Right lobe of liver (tissue), 6 donors: ENCODE data around the gene AIF1. TPM values are rescaled to one million over a fixed set of nuclear protein-coding genes. Genes with fewer than 3 reads are reported as not detected.
A peak's percentile ranks its signal among the peaks of the same experiment; 100 is the strongest.

Source experiments
- ATAC-seq, 4 donors: fragments of 200-7000 bp; cut with Tn5 transposase; one replicate each; pipeline ENCODE4 v1.9.1; 2020; ENCODE audit warnings: mild to moderate bottlenecking in 4 of 4, moderate library complexity in 4 of 4
- DNase-seq, 3 donors: peaks; one replicate each; pipeline ENCODE4 v3.0.0-alpha.2; 2020
- H3K27ac ChIP-seq, 3 donors: fragments of 200-600 bp; one replicate each; pipeline ENCODE4 v1.8.0; 2022
- H3K27me3 ChIP-seq, 2 donors: fragments of 200-600 bp; one replicate each; pipeline ENCODE4 v1.8.0; 2022
- H3K36me3 ChIP-seq, 4 donors: fragments of 200-600 bp; sonication (generic) in 1 of 4; one replicate each; pipeline versions ENCODE4 v1.5.1 to v1.8.0; 2017 to 2022; ENCODE audit warnings: control low read depth in 1 of 4
- H3K4me1 ChIP-seq, 4 donors: fragments of 200-600 bp; sonication (generic) in 1 of 4; one replicate each; pipeline versions ENCODE4 v1.5.1 to v1.8.0; 2017 to 2022; ENCODE audit warnings: control low read depth in 1 of 4
- H3K4me3 ChIP-seq, 3 donors: fragments of 200-600 bp; one replicate each; pipeline ENCODE4 v1.8.0; 2022
- H3K9me3 ChIP-seq, 4 donors: fragments of 200-600 bp; sonication (generic) in 1 of 4; one replicate each; pipeline versions ENCODE4 v1.5.1 to v1.8.0; 2017 to 2022; ENCODE audit warnings: control low read depth in 1 of 4
- CTCF ChIP-seq, 4 donors: fragments of 200-600 bp in 3 of 4; fragments of 450-650 bp in 1 of 4; IDR thresholded peaks; one replicate each; pipeline versions ENCODE4 v1.5.1 to v1.8.0; 2016 to 2022; ENCODE audit warnings: antibody characterized with exemption in 4 of 4, mild to moderate bottlenecking in 2 of 4
- POLR2A ChIP-seq: fragments of 450-650 bp; IDR thresholded peaks from one replicate; pipeline ENCODE4 v1.6.1; 2017; ENCODE audit warnings: antibody characterized with exemption, mild to moderate bottlenecking
- WGBS: methylation state at CpG from one replicate; pipeline ENCODE4 v1.1.6; 2018; ENCODE audit warnings: low coverage, low lambda C conversion rate; ENCODE audit not compliant: insufficient coverage; ENCODE audit errors: missing lambda C conversion rate; 5-methylcytosine and 5-hydroxymethylcytosine counted together
- intact Hi-C, 2 donors: fragments of 100-400 bp; cut with DNase I; formaldehyde crosslinking; loops; one replicate each; pipeline versions ENCODE4 v1.11.2 to v1.14.1; 2022
- total RNA-seq, 6 experiments: library from RNA; depleted of rRNA in 2 of 6; stranded (reverse); fragments of >200 nt in 2 of 6; fragmentation: NEBNext Ultra II Directional in 3 of 6; extraction: Animal tissue kit (Norgen Biotek cat#: 25700) in 3 of 6; gene quantifications; one replicate each; pipeline versions ENCODE4 v1.1.0 to v1.2.4, GENCODE V29; 2016 to 2023
- donor health status: DM: no; HTN: yes; CAD: no.
- donor health status: DM: no; HTN: no; CAD: no.
- donor health status: DM: no; HTN: no; CAD: no.
- donor health status: DM: no; HTN: yes; CAD: no.
- donor health status: DM: no; HTN: yes; CAD: no.

The AIF1 gene
- total RNA-seq, 6 experiments from 2014 or later: 6.7 to 28.5 (median 13.0) TPM

GRCh38 chr6:31619805-31620585 is 5.0 kb downstream of the AIF1 start:
- no peaks in the 10 kb centered on the region for H3K9me3 ChIP-seq
- H3K27me3 ChIP-seq: no peaks in the 10 kb centered on the region
- intact Hi-C loops: no loop called here
- peak; percentile 89 to 94 (median 92) for ATAC-seq
- DNase-seq: peak; percentile 98 to 99 (median 98)
- H3K4me3 ChIP-seq: peak overlapping the region; percentile 92 to 93 (median 92)
- H3K4me1 ChIP-seq: peaks cover 0 to 10% (median 4%) of the 10 kb centered on the region in 4 donors
- TF ChIP-seq POLR2A (peak; percentile 86), CTCF (IDR thresholded peaks at IDR 0.05) (no peak)
- peak overlapping the region; percentile 55 to 91 (median 89) for H3K27ac ChIP-seq
- under 1% methylated on average over 50 of the region's 50 CpGs for WGBS
- H3K36me3 ChIP-seq: peaks cover 4 to 18% (median 14%) of the 10 kb centered on the region in 4 donors

DNA sequence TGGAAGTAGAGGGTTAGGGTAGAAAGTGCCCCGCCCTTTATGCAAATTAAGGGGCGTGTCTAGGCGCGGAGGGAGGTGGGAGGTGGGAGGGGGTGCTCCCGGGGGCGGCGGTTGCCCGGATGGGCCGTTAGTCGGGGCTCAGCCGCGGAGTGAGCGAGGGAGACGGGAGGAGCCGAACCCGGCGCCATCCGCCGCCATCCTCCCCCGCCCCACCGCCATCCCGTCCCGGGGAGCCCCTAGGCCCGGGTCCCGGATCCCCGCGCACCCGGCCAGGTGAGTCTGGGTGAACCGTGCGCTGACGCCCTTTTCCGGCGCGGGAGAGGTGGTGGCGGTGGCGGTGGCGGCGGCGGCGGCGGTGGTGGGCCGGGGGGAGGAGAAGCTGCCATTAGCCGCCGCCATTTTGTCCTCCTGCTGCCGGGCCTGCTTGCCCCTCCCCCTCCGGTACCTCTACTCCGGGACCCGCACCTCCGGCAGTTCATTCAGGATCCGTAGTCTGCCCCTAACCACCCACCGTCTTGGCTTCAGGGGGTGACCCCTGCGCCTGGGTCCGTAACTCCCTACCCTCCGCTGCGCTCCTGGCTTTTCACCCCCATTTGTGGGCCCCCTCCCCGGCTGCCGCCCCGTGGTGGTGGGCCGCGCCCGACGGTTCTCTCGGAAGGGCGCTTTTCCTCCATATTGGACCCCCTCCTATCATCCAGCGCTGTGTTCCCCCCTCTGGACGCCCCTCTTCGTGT is 5.7 kb downstream of the AIF1 start, which contains the start of gene PRRC2A:
PRRC2A (plus strand) TSS at position 130 of the 734 bp plus-strand sequence. CDS start 2,075 bp downstream, outside the sequence.
- ATAC-seq: peak; percentile 39 to 92 (median 63)
- intact Hi-C loops: no loop called here
- under 1% methylated on average over 29 of the region's 67 CpGs for WGBS

GRCh38 chr6:31621320-31621939 is 6.4 kb downstream of the AIF1 start:
- H3K4me3 ChIP-seq: peak overlapping the region; percentile 92 to 93 (median 92)
- ATAC-seq (no peak), DNase-seq (no peak)
- H3K9me3 ChIP-seq: no peaks in the 10 kb centered on the region
- intact Hi-C loops: no loop called here
- TF ChIP-seq POLR2A (no peak), CTCF (IDR thresholded peaks at IDR 0.05) (no peak)
- 17% methylated on average over 15 of the region's 15 CpGs for WGBS
- H3K27me3 ChIP-seq: no peaks in the 10 kb centered on the region
- H3K27ac ChIP-seq: peak overlapping the region; percentile 83 to 91 (median 84)
- H3K4me1 ChIP-seq: peaks cover 0 to 8% (median 4%) of the 10 kb centered on the region in 4 donors
- H3K36me3 ChIP-seq: peaks cover 12 to 32% (median 25%) of the 10 kb centered on the region in 4 donors

More for the DNA sequence above, 5.7 kb downstream of the AIF1 start, which contains the start of gene PRRC2A:
- Histone ChIP-seq H3K4me1 (peaks cover 0 to 8% (median 4%) of the 10 kb centered on the region in 4 donors), H3K27ac (peak within 1 kb of the TSS; percentile 83 to 91 (median 89)), H3K9me3 (no peaks in the 10 kb centered on the region), H3K27me3 (no peaks in the 10 kb centered on the region), H3K36me3 (peaks cover 12 to 26% (median 21%) of the 10 kb centered on the region in 4 donors), H3K4me3 (peak within 1 kb of the TSS; percentile 92 to 93 (median 92))
- DNase-seq: peak in 1 of 3 donors; percentile 95
- no peak for TF ChIP-seq CTCF (IDR thresholded peaks at IDR 0.05)
- peak; percentile 51 for TF ChIP-seq POLR2A

DNA sequence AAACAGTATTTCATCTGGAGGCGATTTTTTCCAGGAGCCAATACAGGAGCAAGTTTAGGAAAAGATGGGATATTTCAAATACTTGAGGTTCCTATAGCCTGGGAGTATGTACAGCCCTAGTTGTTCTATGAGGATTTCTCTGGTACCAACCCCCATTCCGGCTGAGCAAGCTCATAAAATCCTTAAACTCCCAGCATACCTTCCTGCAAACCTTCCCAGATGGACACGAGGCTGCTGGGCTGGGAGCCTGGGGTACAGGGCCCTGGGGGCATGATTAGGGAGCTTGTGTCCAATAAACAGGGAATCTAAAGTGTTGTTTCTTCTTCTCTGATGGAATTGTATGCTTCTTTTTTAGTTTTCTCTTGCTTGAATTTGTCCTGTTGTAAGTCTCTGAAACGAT is 7.0 kb downstream of the AIF1 start:
- peaks cover 0 to 8% (median 4%) of the 10 kb centered on the region in 4 donors for H3K4me1 ChIP-seq
- peak overlapping the region in 1 of 3 donors; percentile 92 for H3K4me3 ChIP-seq
- intact Hi-C loops: no loop called here
- ATAC-seq: no peak
- TF ChIP-seq POLR2A: no peak
- no peak for TF ChIP-seq CTCF (IDR thresholded peaks at IDR 0.05)
- no peaks in the 10 kb centered on the region for H3K9me3 ChIP-seq
- 34% methylated on average over 4 of the region's 4 CpGs for WGBS
- peaks cover 12 to 38% (median 28%) of the 10 kb centered on the region in 4 donors for H3K36me3 ChIP-seq
- H3K27me3 ChIP-seq: no peaks in the 10 kb centered on the region
- DNase-seq: no peak
- H3K27ac ChIP-seq: peak overlapping the region in 1 of 3 donors; percentile 84
